WI38 (cell line): ENCODE results near the gene SPA17.

ENCODE experiments used
- H3K4me3 ChIP-seq: 2 replicates; pipeline ENCODE4 v1.5.1; 2011; ENCODE audit warnings: low read depth, mild to moderate bottlenecking, control low read depth, low read length
- TF ChIP-seq, protein P1 (sequence below): IDR thresholded peaks from 2 replicates; pipeline ENCODE4 v1.5.1; 2012; ENCODE audit warnings: low read depth, mild to moderate bottlenecking, control low read depth, low read length

The SPA17 gene

DNA sequence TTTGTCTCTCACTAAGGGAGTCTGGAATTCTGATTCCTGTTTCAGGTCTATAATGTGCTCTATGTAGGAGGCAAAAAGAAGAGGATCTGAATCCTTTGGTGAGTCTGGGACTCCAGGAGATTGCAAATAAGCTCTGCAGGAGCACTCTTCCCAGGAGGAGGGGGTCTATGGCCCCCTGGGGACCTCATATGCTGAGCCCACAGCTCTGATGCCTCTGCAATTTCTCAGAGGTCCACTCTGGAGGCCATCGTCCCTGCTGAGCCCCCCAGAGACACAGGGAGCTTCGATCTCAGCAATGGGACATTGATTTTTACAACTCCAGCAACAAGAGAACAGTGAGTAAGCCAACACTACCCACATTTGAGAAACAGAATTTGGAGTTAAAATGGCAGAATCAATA is 45.8 kb downstream of the SPA17 start:
- H3K4me3 ChIP-seq = no peak overlapping the region
- TF ChIP-seq, protein P1, sequence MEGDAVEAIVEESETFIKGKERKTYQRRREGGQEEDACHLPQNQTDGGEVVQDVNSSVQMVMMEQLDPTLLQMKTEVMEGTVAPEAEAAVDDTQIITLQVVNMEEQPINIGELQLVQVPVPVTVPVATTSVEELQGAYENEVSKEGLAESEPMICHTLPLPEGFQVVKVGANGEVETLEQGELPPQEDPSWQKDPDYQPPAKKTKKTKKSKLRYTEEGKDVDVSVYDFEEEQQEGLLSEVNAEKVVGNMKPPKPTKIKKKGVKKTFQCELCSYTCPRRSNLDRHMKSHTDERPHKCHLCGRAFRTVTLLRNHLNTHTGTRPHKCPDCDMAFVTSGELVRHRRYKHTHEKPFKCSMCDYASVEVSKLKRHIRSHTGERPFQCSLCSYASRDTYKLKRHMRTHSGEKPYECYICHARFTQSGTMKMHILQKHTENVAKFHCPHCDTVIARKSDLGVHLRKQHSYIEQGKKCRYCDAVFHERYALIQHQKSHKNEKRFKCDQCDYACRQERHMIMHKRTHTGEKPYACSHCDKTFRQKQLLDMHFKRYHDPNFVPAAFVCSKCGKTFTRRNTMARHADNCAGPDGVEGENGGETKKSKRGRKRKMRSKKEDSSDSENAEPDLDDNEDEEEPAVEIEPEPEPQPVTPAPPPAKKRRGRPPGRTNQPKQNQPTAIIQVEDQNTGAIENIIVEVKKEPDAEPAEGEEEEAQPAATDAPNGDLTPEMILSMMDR = no peak

- H3K4me3 ChIP-seq = no peak overlapping the region
- TF ChIP-seq, protein P1 = no peak
These were observed 48.5 kb downstream of the SPA17 start for GRCh38 chr11:124722176-124722575.

- TF ChIP-seq, protein P1 = no peak
- H3K4me3 ChIP-seq = no peak overlapping the region
These were observed 51.4 kb downstream of the SPA17 start for GRCh38 chr11:124724979-124725718.

GRCh38 chr11:124725719-124726105 is 52.0 kb downstream of the SPA17 start:
- TF ChIP-seq, protein P1 = no peak
- H3K4me3 ChIP-seq = no peak overlapping the region

- no peak overlapping the region for H3K4me3 ChIP-seq
- TF ChIP-seq, protein P1 = no peak
These were observed 53.8 kb downstream of the SPA17 start for GRCh38 chr11:124727474-124727873.

GRCh38 chr11:124728134-124728533 is 54.4 kb downstream of the SPA17 start:
- H3K4me3 ChIP-seq = no peak overlapping the region
- TF ChIP-seq, protein P1 = no peak

GRCh38 chr11:124729571-124729970 is 55.9 kb downstream of the SPA17 start:
- H3K4me3 ChIP-seq = no peak overlapping the region
- TF ChIP-seq, protein P1 = no peak
